ENCODE results near the gene AK9.
A peak's percentile ranks its signal among the peaks of the same experiment; 100 is the strongest.
"Not testable (repeated sequence)": the region's sequence is repeated elsewhere in the genome, so short reads cannot be mapped to it uniquely, and the experiment has no call there.

Gene AK9

GRCh38 chr6:109478841-109479624, 212.0 kb downstream of the AK9 start:
- no peak for DNase-seq (ENCODE audit: low spot score)

- DNase-seq (ENCODE audit: low spot score) = no peak
Observed at GRCh38 chr6:109478222-109478805, 212.7 kb downstream of the AK9 start.

GRCh38 chr6:109477725-109478124, 213.3 kb downstream of the AK9 start:
- DNase-seq (ENCODE audit: low spot score) = no peak

GRCh38 chr6:109477184-109477583, 213.8 kb downstream of the AK9 start:
- DNase-seq (ENCODE audit: low spot score) = no peak

GRCh38 chr6:109475625-109476024, 215.4 kb downstream of the AK9 start:
- DNase-seq (ENCODE audit: low spot score) = no peak

GRCh38 chr6:109474995-109475394, 216.0 kb downstream of the AK9 start:
- no peak for DNase-seq (ENCODE audit: low spot score)

GRCh38 chr6:109473120-109473519, 217.9 kb downstream of the AK9 start:
- no peak for DNase-seq (ENCODE audit: low spot score)

GRCh38 chr6:109472132-109472995, 218.6 kb downstream of the AK9 start:
- no peak for DNase-seq (ENCODE audit: low spot score)

GRCh38 chr6:109471105-109471810, 219.7 kb downstream of the AK9 start:
- DNase-seq (ENCODE audit: low spot score) = no peak

GRCh38 chr6:109469591-109470189, 221.3 kb downstream of the AK9 start:
- no peak for DNase-seq (ENCODE audit: low spot score)

GRCh38 chr6:109467696-109468095, 223.3 kb downstream of the AK9 start:
- DNase-seq (ENCODE audit: low spot score) = no peak

GRCh38 chr6:109466212-109466923, 224.6 kb downstream of the AK9 start:
- no peak for DNase-seq (ENCODE audit: low spot score)

- DNase-seq (ENCODE audit: low spot score) = peak; percentile 83
Observed at GRCh38 chr6:109465772-109466171, 225.2 kb downstream of the AK9 start.

- no peak for DNase-seq (ENCODE audit: low spot score)
Observed at GRCh38 chr6:109461733-109462526, 229.1 kb downstream of the AK9 start.

GRCh38 chr6:109461205-109461604, 229.8 kb downstream of the AK9 start:
- not testable (repeated sequence) for DNase-seq (ENCODE audit: low spot score)

- no peak for DNase-seq (ENCODE audit: low spot score)
Observed at GRCh38 chr6:109460161-109460829, 230.7 kb downstream of the AK9 start.

- peak; percentile 41 for DNase-seq (ENCODE audit: low spot score)
Observed at GRCh38 chr6:109458774-109459531, 232.0 kb downstream of the AK9 start.

GRCh38 chr6:109457562-109457996, 233.4 kb downstream of the AK9 start:
- DNase-seq (ENCODE audit: low spot score) = no peak
